H1 (cell line): ENCODE data around the gene DIPK1B. TPM values are rescaled to one million over a fixed set of nuclear protein-coding genes. Genes with fewer than 3 reads are reported as not detected.

Experiments used
- BRCA1 ChIP-seq: IDR thresholded peaks from 2 replicates; pipeline ENCODE4 v1.6.1; 2012; ENCODE audit warnings: low read depth, low read length, improper control_type of control experiment
- RBBP5 ChIP-seq: IDR thresholded peaks from 2 replicates; pipeline ENCODE4 v1.7.1; 2012; ENCODE audit warnings: low read depth, mild to moderate bottlenecking, inconsistent platforms, low read length, moderate library complexity, borderline replicate concordance
- polyA plus RNA-seq, 7 experiments: library from polyadenylated mRNA; depleted of rRNA in 3 of 7; stranded (reverse) in 5 of 7; unstranded in 2 of 7; fragments of >200 nt in 5 of 7; fragments of 200-250 nt in 2 of 7; gene quantifications; 1 replicate in 5 of 7; 2 replicates in 1 of 7; 4 replicates in 1 of 7; pipeline versions ENCODE4 v1.2.1 to v1.2.3, GENCODE V29; 2011 to 2013; ENCODE audit warnings: missing spikeins in 2 of 7, mixed read lengths in 2 of 7
- total RNA-seq: library from RNA; stranded (reverse); fragmentation: NEBNext Ultra II Directional; extraction: Animal tissue kit (Norgen Biotek cat#: 25700); gene quantifications from 2 replicates; pipeline ENCODE4 v1.2.1, GENCODE V29; 2021
- TF ChIP-seq, protein P1 (sequence below): IDR thresholded peaks from 2 replicates; pipeline ENCODE4 v1.6.1; 2011; ENCODE audit warnings: low read length, improper control_type of control experiment

The DIPK1B gene
- total and polyA plus RNA-seq, 2 of the 8 experiments (the other 6 are each of a cell fraction or from before 2014, with no cell fraction given): 32.3 to 64.8 TPM

DNA sequence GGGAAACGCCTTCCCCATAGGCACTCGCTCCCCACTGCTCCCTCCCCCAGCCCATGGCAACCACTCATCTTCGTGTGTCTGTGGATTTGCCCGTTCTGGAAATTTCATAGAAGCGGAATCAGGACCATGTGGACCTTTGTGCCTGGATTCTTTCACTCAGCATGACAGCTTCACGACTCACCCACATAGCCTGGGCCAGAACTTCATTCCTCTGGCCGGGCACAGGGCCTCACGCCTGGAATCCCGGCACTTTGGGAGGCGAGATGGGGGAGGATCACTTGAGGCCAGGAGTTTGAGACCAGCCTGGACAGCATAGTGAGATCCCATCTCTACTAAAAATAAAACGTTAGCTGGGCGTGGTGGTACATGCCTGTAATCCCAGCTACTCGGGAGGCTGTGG, 12.1 kb upstream of the DIPK1B start (continued):
- TF ChIP-seq, protein P1, sequence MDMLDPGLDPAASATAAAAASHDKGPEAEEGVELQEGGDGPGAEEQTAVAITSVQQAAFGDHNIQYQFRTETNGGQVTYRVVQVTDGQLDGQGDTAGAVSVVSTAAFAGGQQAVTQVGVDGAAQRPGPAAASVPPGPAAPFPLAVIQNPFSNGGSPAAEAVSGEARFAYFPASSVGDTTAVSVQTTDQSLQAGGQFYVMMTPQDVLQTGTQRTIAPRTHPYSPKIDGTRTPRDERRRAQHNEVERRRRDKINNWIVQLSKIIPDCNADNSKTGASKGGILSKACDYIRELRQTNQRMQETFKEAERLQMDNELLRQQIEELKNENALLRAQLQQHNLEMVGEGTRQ: no peak
- no peak for TF ChIP-seq BRCA1
- no peak for TF ChIP-seq RBBP5
